H1 (cell line): ENCODE data around the gene EDC3.

ENCODE experiments used
- CBX5 ChIP-seq: fragments of 300-800, 300-1000 bp; sonication (generic); IDR thresholded peaks from 2 replicates; pipeline ENCODE4 v1.7.1; 2016; ENCODE audit warnings: antibody characterized with exemption, low read length, low read depth
- TF ChIP-seq, protein P1 (sequence below), 3 experiments: IDR thresholded peaks; 1 replicate in 2 of 3; 2 replicates in 1 of 3; pipeline versions ENCODE4 v1.5.1 to v1.6.1; 2011; ENCODE audit warnings: low read length in 3 of 3, mild to moderate bottlenecking in 3 of 3, inconsistent platforms in 2 of 3, low read depth in 1 of 3, moderate library complexity in 1 of 3; ENCODE audit not compliant: insufficient read depth in 1 of 3; ENCODE audit errors: control extremely low read depth in 1 of 3

DNA sequence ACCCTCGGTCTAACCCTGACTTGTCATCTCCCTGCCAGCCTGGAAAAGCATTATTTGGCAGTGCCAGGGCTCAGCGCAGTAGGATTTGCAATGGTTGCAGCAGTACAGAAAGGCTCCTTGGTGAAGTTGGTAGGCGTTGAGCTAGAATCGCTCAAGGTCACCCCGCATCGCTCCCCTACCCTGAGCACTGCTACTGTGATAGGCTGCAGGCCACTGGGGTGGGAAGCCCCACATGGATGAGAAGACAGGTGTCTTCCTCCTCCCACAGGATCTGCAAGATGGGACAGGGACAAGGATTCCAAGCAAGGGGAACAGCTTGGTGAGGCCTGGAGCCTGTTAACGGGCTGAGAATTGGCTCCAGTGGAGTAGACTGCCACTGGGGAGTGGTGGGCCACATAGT, 69.5 kb downstream of the EDC3 start:
- TF ChIP-seq, protein P1, sequence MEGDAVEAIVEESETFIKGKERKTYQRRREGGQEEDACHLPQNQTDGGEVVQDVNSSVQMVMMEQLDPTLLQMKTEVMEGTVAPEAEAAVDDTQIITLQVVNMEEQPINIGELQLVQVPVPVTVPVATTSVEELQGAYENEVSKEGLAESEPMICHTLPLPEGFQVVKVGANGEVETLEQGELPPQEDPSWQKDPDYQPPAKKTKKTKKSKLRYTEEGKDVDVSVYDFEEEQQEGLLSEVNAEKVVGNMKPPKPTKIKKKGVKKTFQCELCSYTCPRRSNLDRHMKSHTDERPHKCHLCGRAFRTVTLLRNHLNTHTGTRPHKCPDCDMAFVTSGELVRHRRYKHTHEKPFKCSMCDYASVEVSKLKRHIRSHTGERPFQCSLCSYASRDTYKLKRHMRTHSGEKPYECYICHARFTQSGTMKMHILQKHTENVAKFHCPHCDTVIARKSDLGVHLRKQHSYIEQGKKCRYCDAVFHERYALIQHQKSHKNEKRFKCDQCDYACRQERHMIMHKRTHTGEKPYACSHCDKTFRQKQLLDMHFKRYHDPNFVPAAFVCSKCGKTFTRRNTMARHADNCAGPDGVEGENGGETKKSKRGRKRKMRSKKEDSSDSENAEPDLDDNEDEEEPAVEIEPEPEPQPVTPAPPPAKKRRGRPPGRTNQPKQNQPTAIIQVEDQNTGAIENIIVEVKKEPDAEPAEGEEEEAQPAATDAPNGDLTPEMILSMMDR (IDR thresholded peaks at IDR 0.05; ENCODE audit: control extremely low read depth in 1 of 3, insufficient read depth in 1 of 3, low read depth in 1 of 3, low read length in 3 of 3): no peak
- TF ChIP-seq CBX5: no peak
